ENCODE results near the gene CDH13. TPM values are rescaled to one million over a fixed set of nuclear protein-coding genes. Genes with fewer than 3 reads are reported as not detected.

CDH13 gene
- total RNA-seq, 1 experiment from 2014 or later = 34.5 TPM

GRCh38 chr16:82675300-82675699, 48.5 kb downstream of the CDH13 start:
- H3K27ac ChIP-seq = no peak overlapping the region
- no peak for DNase-seq

GRCh38 chr16:82681592-82681991, 54.8 kb downstream of the CDH13 start:
- Histone ChIP-seq H3K36me3 (no peaks in the 10 kb centered on the region), H3K27ac (no peak overlapping the region), H3K4me3 (no peak overlapping the region), H3K27me3 (no peaks in the 10 kb centered on the region), H3K9me3 (replicated peaks) (no peaks in the 10 kb centered on the region), H3K4me1 (no peaks in the 10 kb centered on the region)
- DNase-seq = no peak

More at GRCh38 chr16:82675300-82675699, 48.5 kb downstream of the CDH13 start:
- Histone ChIP-seq H3K4me3 (no peak overlapping the region), H3K4me1 (no peaks in the 10 kb centered on the region), H3K36me3 (no peaks in the 10 kb centered on the region; the same call in 1 of the 2 replicates), H3K27me3 (no peaks in the 10 kb centered on the region), H3K9me3 (replicated peaks) (no peaks in the 10 kb centered on the region)

GRCh38 chr16:82682767-82683166, 56.0 kb downstream of the CDH13 start:
- Histone ChIP-seq H3K36me3 (no peaks in the 10 kb centered on the region), H3K4me1 (no peaks in the 10 kb centered on the region), H3K9me3 (replicated peaks) (no peaks in the 10 kb centered on the region), H3K27ac (no peak overlapping the region), H3K27me3 (no peaks in the 10 kb centered on the region), H3K4me3 (no peak overlapping the region)
- no peak for DNase-seq

- H3K4me1 ChIP-seq = no peaks in the 10 kb centered on the region
- no peak for DNase-seq
Observed at GRCh38 chr16:82684256-82684655, 57.5 kb downstream of the CDH13 start.

GRCh38 chr16:82685526-82685925, 58.8 kb downstream of the CDH13 start:
- Histone ChIP-seq H3K36me3 (no peaks in the 10 kb centered on the region), H3K27me3 (no peaks in the 10 kb centered on the region), H3K4me3 (no peak overlapping the region), H3K4me1 (no peaks in the 10 kb centered on the region), H3K27ac (no peak overlapping the region), H3K9me3 (replicated peaks) (no peaks in the 10 kb centered on the region)
- no peak for DNase-seq

More at GRCh38 chr16:82684256-82684655, 57.5 kb downstream of the CDH13 start:
- H3K27ac ChIP-seq = no peak overlapping the region
- no peaks in the 10 kb centered on the region for H3K36me3 ChIP-seq
- H3K27me3 ChIP-seq = no peaks in the 10 kb centered on the region
- no peak overlapping the region for H3K4me3 ChIP-seq
- no peaks in the 10 kb centered on the region for H3K9me3 ChIP-seq (replicated peaks)

- Histone ChIP-seq H3K36me3 (no peaks in the 10 kb centered on the region), H3K27me3 (no peaks in the 10 kb centered on the region), H3K4me3 (no peak overlapping the region), H3K4me1 (no peaks in the 10 kb centered on the region), H3K9me3 (replicated peaks) (no peaks in the 10 kb centered on the region), H3K27ac (no peak overlapping the region)
- no peak for DNase-seq
Observed at GRCh38 chr16:82694239-82694874, 67.6 kb downstream of the CDH13 start.

GRCh38 chr16:82695806-82696205, 69.0 kb downstream of the CDH13 start:
- Histone ChIP-seq H3K9me3 (replicated peaks) (no peaks in the 10 kb centered on the region), H3K27me3 (no peaks in the 10 kb centered on the region), H3K4me3 (no peak overlapping the region), H3K27ac (no peak overlapping the region), H3K4me1 (no peaks in the 10 kb centered on the region), H3K36me3 (no peaks in the 10 kb centered on the region)
- no peak for DNase-seq

GRCh38 chr16:82699260-82699659, 72.5 kb downstream of the CDH13 start:
- no peak for DNase-seq
- no peaks in the 10 kb centered on the region for H3K4me1 ChIP-seq
- H3K36me3 ChIP-seq = no peaks in the 10 kb centered on the region
- H3K4me3 ChIP-seq = no peak overlapping the region
- no peaks in the 10 kb centered on the region for H3K27me3 ChIP-seq
- H3K9me3 ChIP-seq (replicated peaks) = no peaks in the 10 kb centered on the region
- no peak overlapping the region for H3K27ac ChIP-seq

- H3K4me3 ChIP-seq = no peak overlapping the region
- H3K27ac ChIP-seq = no peak overlapping the region
- no peaks in the 10 kb centered on the region for H3K27me3 ChIP-seq
- no peaks in the 10 kb centered on the region for H3K4me1 ChIP-seq
- H3K9me3 ChIP-seq (replicated peaks) = no peaks in the 10 kb centered on the region
- H3K36me3 ChIP-seq = no peaks in the 10 kb centered on the region
- DNase-seq = no peak
Observed at GRCh38 chr16:82699711-82700495, 73.1 kb downstream of the CDH13 start.

GRCh38 chr16:82700541-82701235, 73.9 kb downstream of the CDH13 start:
- Histone ChIP-seq H3K27me3 (no peaks in the 10 kb centered on the region), H3K4me1 (no peaks in the 10 kb centered on the region), H3K27ac (no peak overlapping the region), H3K9me3 (replicated peaks) (no peaks in the 10 kb centered on the region), H3K4me3 (no peak overlapping the region), H3K36me3 (no peaks in the 10 kb centered on the region)
- DNase-seq = no peak

GRCh38 chr16:82701442-82701955, 74.7 kb downstream of the CDH13 start:
- no peak overlapping the region for H3K4me3 ChIP-seq
- no peak overlapping the region for H3K27ac ChIP-seq
- H3K4me1 ChIP-seq = no peaks in the 10 kb centered on the region
- no peaks in the 10 kb centered on the region for H3K36me3 ChIP-seq
- H3K9me3 ChIP-seq (replicated peaks) = no peaks in the 10 kb centered on the region
- no peak for DNase-seq
- H3K27me3 ChIP-seq = no peaks in the 10 kb centered on the region

- no peak for DNase-seq
- H3K9me3 ChIP-seq (replicated peaks) = no peaks in the 10 kb centered on the region
- H3K4me3 ChIP-seq = no peak overlapping the region
- no peaks in the 10 kb centered on the region for H3K4me1 ChIP-seq
- no peaks in the 10 kb centered on the region for H3K27me3 ChIP-seq
- no peaks in the 10 kb centered on the region for H3K36me3 ChIP-seq
- H3K27ac ChIP-seq = no peak overlapping the region
Observed at GRCh38 chr16:82703161-82703560, 76.4 kb downstream of the CDH13 start.

- Histone ChIP-seq H3K36me3 (no peaks in the 10 kb centered on the region), H3K9me3 (replicated peaks) (no peaks in the 10 kb centered on the region), H3K4me1 (no peaks in the 10 kb centered on the region), H3K27ac (no peak overlapping the region), H3K27me3 (no peaks in the 10 kb centered on the region), H3K4me3 (no peak overlapping the region)
- peak in 1 of 2 experiments; percentile 17 for DNase-seq
Observed at GRCh38 chr16:82703871-82704768, 77.4 kb downstream of the CDH13 start.

- no peak overlapping the region for H3K27ac ChIP-seq
- no peaks in the 10 kb centered on the region for H3K4me1 ChIP-seq
- H3K4me3 ChIP-seq = no peak overlapping the region
- H3K36me3 ChIP-seq = no peaks in the 10 kb centered on the region
- H3K27me3 ChIP-seq = no peaks in the 10 kb centered on the region
- H3K9me3 ChIP-seq (replicated peaks) = no peaks in the 10 kb centered on the region
- DNase-seq = no peak
Observed at GRCh38 chr16:82709987-82710386, 83.2 kb downstream of the CDH13 start.

Data from SJCRH30 (cell line).